Neural cell (in vitro differentiated cells): ENCODE data around the gene SAG.

Experiments
- EP300 ChIP-seq: fragments of 450-650 bp; conservative IDR thresholded peaks from 2 replicates; pipeline ENCODE4 v1.6.1; 2014; ENCODE audit warnings: antibody characterized with exemption, mild to moderate bottlenecking, moderate library complexity; ENCODE audit not compliant: poor library complexity, severe bottlenecking
- SMC3 ChIP-seq: fragments of 450-650 bp; conservative IDR thresholded peaks from 2 replicates; pipeline ENCODE4 v1.6.1; 2014; ENCODE audit warnings: antibody characterized with exemption, mild to moderate bottlenecking, moderate library complexity; ENCODE audit not compliant: poor library complexity
- TF ChIP-seq, protein P1 (sequence below): fragments of 450-650 bp; IDR thresholded peaks from 2 replicates; pipeline ENCODE4 v1.5.1; 2014; ENCODE audit warnings: antibody characterized with exemption, mild to moderate bottlenecking, moderate library complexity; ENCODE audit not compliant: poor library complexity, severe bottlenecking

- no peak for TF ChIP-seq SMC3
- TF ChIP-seq, protein P1, sequence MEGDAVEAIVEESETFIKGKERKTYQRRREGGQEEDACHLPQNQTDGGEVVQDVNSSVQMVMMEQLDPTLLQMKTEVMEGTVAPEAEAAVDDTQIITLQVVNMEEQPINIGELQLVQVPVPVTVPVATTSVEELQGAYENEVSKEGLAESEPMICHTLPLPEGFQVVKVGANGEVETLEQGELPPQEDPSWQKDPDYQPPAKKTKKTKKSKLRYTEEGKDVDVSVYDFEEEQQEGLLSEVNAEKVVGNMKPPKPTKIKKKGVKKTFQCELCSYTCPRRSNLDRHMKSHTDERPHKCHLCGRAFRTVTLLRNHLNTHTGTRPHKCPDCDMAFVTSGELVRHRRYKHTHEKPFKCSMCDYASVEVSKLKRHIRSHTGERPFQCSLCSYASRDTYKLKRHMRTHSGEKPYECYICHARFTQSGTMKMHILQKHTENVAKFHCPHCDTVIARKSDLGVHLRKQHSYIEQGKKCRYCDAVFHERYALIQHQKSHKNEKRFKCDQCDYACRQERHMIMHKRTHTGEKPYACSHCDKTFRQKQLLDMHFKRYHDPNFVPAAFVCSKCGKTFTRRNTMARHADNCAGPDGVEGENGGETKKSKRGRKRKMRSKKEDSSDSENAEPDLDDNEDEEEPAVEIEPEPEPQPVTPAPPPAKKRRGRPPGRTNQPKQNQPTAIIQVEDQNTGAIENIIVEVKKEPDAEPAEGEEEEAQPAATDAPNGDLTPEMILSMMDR = no peak
- TF ChIP-seq EP300 = no peak
Observed at GRCh38 chr2:233367586-233367985, 60.0 kb downstream of the SAG start.
